ENCODE results near the gene RGS7.

Gene RGS7

DNA sequence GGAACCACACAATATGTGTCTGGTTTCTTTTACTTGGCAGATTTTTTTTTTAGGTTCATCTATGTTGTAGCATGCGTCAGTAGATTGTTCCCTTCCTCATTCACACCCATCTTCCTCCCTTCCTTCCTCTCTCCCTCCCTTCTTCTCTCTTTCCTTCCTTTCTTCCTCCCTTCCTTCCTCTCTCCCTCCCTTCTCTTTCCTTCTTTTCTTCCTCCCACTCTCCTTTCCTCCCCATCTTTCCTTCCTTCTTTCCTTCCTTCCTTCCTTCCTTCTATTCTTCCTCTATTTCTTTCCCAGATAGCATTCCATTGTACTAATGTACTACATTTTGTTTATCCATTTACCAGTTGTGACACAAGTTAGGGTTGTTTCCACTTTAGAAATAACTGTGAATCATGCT lies 218.0 kb downstream of the RGS7 start:
- no peak for TF ChIP-seq EZH2phosphoT487 (IDR thresholded peaks at IDR 0.05; ENCODE audit: borderline replicate concordance)
- TF ChIP-seq, protein P1, sequence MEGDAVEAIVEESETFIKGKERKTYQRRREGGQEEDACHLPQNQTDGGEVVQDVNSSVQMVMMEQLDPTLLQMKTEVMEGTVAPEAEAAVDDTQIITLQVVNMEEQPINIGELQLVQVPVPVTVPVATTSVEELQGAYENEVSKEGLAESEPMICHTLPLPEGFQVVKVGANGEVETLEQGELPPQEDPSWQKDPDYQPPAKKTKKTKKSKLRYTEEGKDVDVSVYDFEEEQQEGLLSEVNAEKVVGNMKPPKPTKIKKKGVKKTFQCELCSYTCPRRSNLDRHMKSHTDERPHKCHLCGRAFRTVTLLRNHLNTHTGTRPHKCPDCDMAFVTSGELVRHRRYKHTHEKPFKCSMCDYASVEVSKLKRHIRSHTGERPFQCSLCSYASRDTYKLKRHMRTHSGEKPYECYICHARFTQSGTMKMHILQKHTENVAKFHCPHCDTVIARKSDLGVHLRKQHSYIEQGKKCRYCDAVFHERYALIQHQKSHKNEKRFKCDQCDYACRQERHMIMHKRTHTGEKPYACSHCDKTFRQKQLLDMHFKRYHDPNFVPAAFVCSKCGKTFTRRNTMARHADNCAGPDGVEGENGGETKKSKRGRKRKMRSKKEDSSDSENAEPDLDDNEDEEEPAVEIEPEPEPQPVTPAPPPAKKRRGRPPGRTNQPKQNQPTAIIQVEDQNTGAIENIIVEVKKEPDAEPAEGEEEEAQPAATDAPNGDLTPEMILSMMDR (conservative IDR thresholded peaks at IDR 0.05; ENCODE audit: low read length), result no peak
- Histone ChIP-seq H3K27me3 (ENCODE audit: insufficient read depth, low read length, poor library complexity, severe bottlenecking) (no peaks in the 10 kb centered on the region), H2AFZ (ENCODE audit: low read length) (no peak overlapping the region), H3K9ac (ENCODE audit: low read depth, low read length, poor library complexity, severe bottlenecking) (no peak overlapping the region), H3F3A (ENCODE audit: low read depth) (no peaks in the 10 kb centered on the region), H3K4me2 (ENCODE audit: low read depth, low read length, poor library complexity, severe bottlenecking) (no peak overlapping the region), H3K9me3 (ENCODE audit: insufficient read depth, low read depth, low read length) (no peaks in the 10 kb centered on the region), H3K4me3 (ENCODE audit: low read length, poor library complexity, severe bottlenecking) (no peak overlapping the region), H3K36me3 (ENCODE audit: insufficient read depth, low read length) (no peaks in the 10 kb centered on the region), H4K20me1 (ENCODE audit: insufficient read depth, low read length, poor library complexity, severe bottlenecking) (no peaks in the 10 kb centered on the region), H3K79me2 (ENCODE audit: insufficient read depth, low read length) (no peaks in the 10 kb centered on the region), H3K4me1 (ENCODE audit: insufficient read depth, low read length, poor library complexity, severe bottlenecking) (no peaks in the 10 kb centered on the region), H3K9me2 (replicated peaks; ENCODE audit: low read depth, low read length) (no peaks in the 10 kb centered on the region)

DNA sequence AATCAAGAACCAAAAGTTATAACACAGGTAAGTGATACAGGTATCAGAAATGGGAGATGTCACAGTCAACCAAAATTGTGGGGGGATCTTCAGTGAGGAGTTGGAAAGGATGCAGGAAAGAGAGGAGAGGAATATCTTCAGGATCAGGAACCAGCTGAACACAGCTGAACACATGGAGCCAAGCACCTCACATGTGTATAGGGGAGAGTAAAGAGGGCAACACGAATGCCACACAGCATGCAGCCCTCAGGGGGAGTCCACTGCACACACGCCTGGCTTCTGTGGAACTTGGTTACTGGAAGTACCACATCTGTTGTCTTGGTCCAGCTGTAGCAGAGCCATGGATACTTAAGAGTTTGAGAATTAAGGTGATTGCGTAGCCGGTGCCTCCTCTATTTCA lies 218.8 kb downstream of the RGS7 start:
- Histone ChIP-seq H3K9me2 (replicated peaks; ENCODE audit: low read depth, low read length) (no peaks in the 10 kb centered on the region), H3K79me2 (ENCODE audit: insufficient read depth, low read length) (no peaks in the 10 kb centered on the region), H2AFZ (ENCODE audit: low read length) (no peak overlapping the region), H3K36me3 (ENCODE audit: insufficient read depth, low read length) (no peaks in the 10 kb centered on the region), H3F3A (ENCODE audit: low read depth) (no peaks in the 10 kb centered on the region), H3K27me3 (ENCODE audit: insufficient read depth, low read length, poor library complexity, severe bottlenecking) (no peaks in the 10 kb centered on the region), H3K9ac (ENCODE audit: low read depth, low read length, poor library complexity, severe bottlenecking) (no peak overlapping the region), H3K4me1 (ENCODE audit: insufficient read depth, low read length, poor library complexity, severe bottlenecking) (no peaks in the 10 kb centered on the region), H3K4me2 (ENCODE audit: low read depth, low read length, poor library complexity, severe bottlenecking) (no peak overlapping the region), H3K4me3 (ENCODE audit: low read length, poor library complexity, severe bottlenecking) (no peak overlapping the region), H4K20me1 (ENCODE audit: insufficient read depth, low read length, poor library complexity, severe bottlenecking) (no peaks in the 10 kb centered on the region), H3K9me3 (ENCODE audit: insufficient read depth, low read depth, low read length) (no peaks in the 10 kb centered on the region)
- no peak for TF ChIP-seq EZH2phosphoT487 (IDR thresholded peaks at IDR 0.05; ENCODE audit: borderline replicate concordance)
- TF ChIP-seq, protein P1 (conservative IDR thresholded peaks at IDR 0.05; ENCODE audit: low read length), result no peak

DNA sequence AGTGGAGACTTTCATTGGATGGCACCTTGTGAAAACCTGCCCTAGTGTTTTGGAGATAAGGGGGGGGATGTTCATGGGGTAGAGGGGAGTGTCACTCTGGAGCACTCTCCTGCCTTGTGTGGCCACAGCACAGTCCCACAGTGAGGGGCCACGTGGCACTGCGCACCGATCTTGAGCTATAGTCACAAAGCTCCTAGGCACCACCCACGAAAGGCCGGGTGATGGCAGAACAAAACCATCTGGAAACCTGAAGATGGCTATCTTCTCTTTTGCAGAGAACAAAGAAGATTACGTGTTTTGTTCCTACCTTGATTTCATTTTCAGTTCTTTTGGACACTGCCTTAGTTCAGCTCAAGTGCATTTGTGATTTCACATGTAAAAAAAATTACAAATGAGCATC lies 220.6 kb downstream of the RGS7 start:
- H3K9me3 ChIP-seq (ENCODE audit: insufficient read depth, low read depth, low read length), result no peaks in the 10 kb centered on the region
- no peaks in the 10 kb centered on the region for H3K36me3 ChIP-seq (ENCODE audit: insufficient read depth, low read length)
- no peaks in the 10 kb centered on the region for H3K79me2 ChIP-seq (ENCODE audit: insufficient read depth, low read length)
- no peak overlapping the region for H3K4me3 ChIP-seq (ENCODE audit: low read length, poor library complexity, severe bottlenecking)
- H3K9ac ChIP-seq (ENCODE audit: low read depth, low read length, poor library complexity, severe bottlenecking), result no peak overlapping the region
- no peak overlapping the region for H2AFZ ChIP-seq (ENCODE audit: low read length)
- H3K4me2 ChIP-seq (ENCODE audit: low read depth, low read length, poor library complexity, severe bottlenecking), result no peak overlapping the region
- H3K27me3 ChIP-seq (ENCODE audit: insufficient read depth, low read length, poor library complexity, severe bottlenecking), result no peaks in the 10 kb centered on the region
- no peaks in the 10 kb centered on the region for H3F3A ChIP-seq (ENCODE audit: low read depth)
- no peaks in the 10 kb centered on the region for H3K9me2 ChIP-seq (replicated peaks; ENCODE audit: low read depth, low read length)
- TF ChIP-seq, protein P1 (conservative IDR thresholded peaks at IDR 0.05; ENCODE audit: low read length), result no peak
- no peak for TF ChIP-seq EZH2phosphoT487 (IDR thresholded peaks at IDR 0.05; ENCODE audit: borderline replicate concordance)
- H4K20me1 ChIP-seq (ENCODE audit: insufficient read depth, low read length, poor library complexity, severe bottlenecking), result no peaks in the 10 kb centered on the region
- H3K4me1 ChIP-seq (ENCODE audit: insufficient read depth, low read length, poor library complexity, severe bottlenecking), result no peaks in the 10 kb centered on the region
